ENCODE measurements around the gene DIAPH2.

The DIAPH2 gene

GRCh38 chrX:96982161-96982560, 297.5 kb downstream of the DIAPH2 start:
- no peak for DNase-seq

- DNase-seq: no peak
These were observed 299.9 kb downstream of the DIAPH2 start for GRCh38 chrX:96984538-96984937.

- DNase-seq: no peak
These were observed 300.4 kb downstream of the DIAPH2 start for GRCh38 chrX:96985046-96985445.

- DNase-seq: no peak
These were observed 302.6 kb downstream of the DIAPH2 start for GRCh38 chrX:96987228-96987627.

- DNase-seq: no peak
These were observed 305.4 kb downstream of the DIAPH2 start for GRCh38 chrX:96989830-96990571.

GRCh38 chrX:96994093-96994492, 309.5 kb downstream of the DIAPH2 start:
- no peak for DNase-seq

GRCh38 chrX:96997196-96997595, 312.6 kb downstream of the DIAPH2 start:
- no peak for DNase-seq

- no peak for DNase-seq
These were observed 316.2 kb downstream of the DIAPH2 start for GRCh38 chrX:97000682-97001368.

- no peak for DNase-seq
These were observed 321.5 kb downstream of the DIAPH2 start for GRCh38 chrX:97006167-97006566.

GRCh38 chrX:97009391-97009790, 324.7 kb downstream of the DIAPH2 start:
- no peak for DNase-seq

- no peak for DNase-seq
These were observed 326.9 kb downstream of the DIAPH2 start for GRCh38 chrX:97011540-97011939.

- DNase-seq: no peak
These were observed 331.5 kb downstream of the DIAPH2 start for GRCh38 chrX:97016106-97016505.

GRCh38 chrX:97021680-97022079, 337.0 kb downstream of the DIAPH2 start:
- DNase-seq: no peak

- DNase-seq: no peak
These were observed 341.8 kb downstream of the DIAPH2 start for GRCh38 chrX:97026406-97026805.

GRCh38 chrX:97027384-97027922, 342.8 kb downstream of the DIAPH2 start:
- no peak for DNase-seq

- DNase-seq: no peak
These were observed 345.8 kb downstream of the DIAPH2 start for GRCh38 chrX:97030463-97030862.

GRCh38 chrX:97030947-97031346, 346.3 kb downstream of the DIAPH2 start:
- DNase-seq: no peak

- no peak for DNase-seq
These were observed 354.9 kb downstream of the DIAPH2 start for GRCh38 chrX:97039363-97040029.

- DNase-seq: no peak
These were observed 360.8 kb downstream of the DIAPH2 start for GRCh38 chrX:97045470-97045869.

GRCh38 chrX:97046867-97047266, 362.2 kb downstream of the DIAPH2 start:
- DNase-seq: no peak

- no peak for DNase-seq
These were observed 365.8 kb downstream of the DIAPH2 start for GRCh38 chrX:97050392-97050791.

GRCh38 chrX:97057349-97057909, 372.8 kb downstream of the DIAPH2 start:
- no peak for DNase-seq

- no peak for DNase-seq
These were observed 375.4 kb downstream of the DIAPH2 start for GRCh38 chrX:97060020-97060419.
